Fibroblast of villous mesenchyme (primary cell): Measurements from ENCODE around the gene ANKRD65. TPM values are rescaled to one million over a fixed set of nuclear protein-coding genes. Genes with fewer than 3 reads are reported as not detected.

Source experiments
- DNase-seq: peaks from one replicate; pipeline ENCODE4 v3.0.0-alpha.2; 2010; ENCODE audit warnings: low read depth
- H3K4me3 ChIP-seq: 2 replicates; pipeline ENCODE4 v1.5.1; 2011; ENCODE audit warnings: low read depth, mild to moderate bottlenecking, low read length
- CTCF ChIP-seq: IDR thresholded peaks from 2 replicates; pipeline ENCODE4 v1.5.1; 2012; ENCODE audit warnings: low read depth, mild to moderate bottlenecking, low read length; ENCODE audit not compliant: insufficient read depth
- total RNA-seq: library from RNA; depleted of rRNA; stranded (reverse); fragments of >200 nt; gene quantifications from 2 replicates; pipeline ENCODE4 v1.2.3, GENCODE V29; 2012

The ANKRD65 gene
- total RNA-seq, 1 donor, result 0.43 TPM

GRCh38 chr1:1402072-1402900, 18.8 kb downstream of the ANKRD65 start:
- TF ChIP-seq CTCF, result peak; percentile 66
- no peak overlapping the region for H3K4me3 ChIP-seq
- peak; percentile 46 for DNase-seq

DNA sequence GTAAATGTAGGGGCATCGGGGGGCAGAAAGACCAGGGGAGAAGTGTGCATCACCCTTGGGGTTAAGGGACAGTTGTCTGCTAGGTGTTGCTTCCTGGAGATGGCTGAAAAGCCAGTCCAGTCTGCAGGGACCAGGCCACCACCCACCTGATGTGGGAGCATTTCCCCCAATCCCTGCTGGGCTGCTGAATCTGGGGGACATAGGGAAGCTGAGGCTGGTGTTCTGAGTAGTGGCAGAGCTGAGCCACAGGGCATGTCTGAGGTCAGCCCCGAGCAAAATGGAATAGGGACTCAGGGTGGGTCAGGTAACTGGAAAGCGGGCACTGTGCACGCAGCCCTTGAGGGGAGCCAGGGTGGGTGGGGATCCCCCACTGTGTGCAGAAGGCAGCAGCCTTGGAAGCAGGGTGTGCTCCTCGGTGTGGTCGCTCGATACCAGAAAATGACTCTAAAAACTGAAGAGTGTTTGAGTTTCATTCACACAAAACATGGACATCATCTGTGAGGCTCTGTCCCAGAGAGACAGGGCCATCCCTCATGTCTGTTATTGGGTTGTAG, 19.5 kb downstream of the ANKRD65 start:
- no peak for TF ChIP-seq CTCF
- H3K4me3 ChIP-seq, result no peak overlapping the region
- no peak for DNase-seq

- no peak for TF ChIP-seq CTCF
- peak overlapping the region; percentile 98 for H3K4me3 ChIP-seq
- DNase-seq, result no peak
These were observed 20.3 kb downstream of the ANKRD65 start for GRCh38 chr1:1400576-1401456.

DNA sequence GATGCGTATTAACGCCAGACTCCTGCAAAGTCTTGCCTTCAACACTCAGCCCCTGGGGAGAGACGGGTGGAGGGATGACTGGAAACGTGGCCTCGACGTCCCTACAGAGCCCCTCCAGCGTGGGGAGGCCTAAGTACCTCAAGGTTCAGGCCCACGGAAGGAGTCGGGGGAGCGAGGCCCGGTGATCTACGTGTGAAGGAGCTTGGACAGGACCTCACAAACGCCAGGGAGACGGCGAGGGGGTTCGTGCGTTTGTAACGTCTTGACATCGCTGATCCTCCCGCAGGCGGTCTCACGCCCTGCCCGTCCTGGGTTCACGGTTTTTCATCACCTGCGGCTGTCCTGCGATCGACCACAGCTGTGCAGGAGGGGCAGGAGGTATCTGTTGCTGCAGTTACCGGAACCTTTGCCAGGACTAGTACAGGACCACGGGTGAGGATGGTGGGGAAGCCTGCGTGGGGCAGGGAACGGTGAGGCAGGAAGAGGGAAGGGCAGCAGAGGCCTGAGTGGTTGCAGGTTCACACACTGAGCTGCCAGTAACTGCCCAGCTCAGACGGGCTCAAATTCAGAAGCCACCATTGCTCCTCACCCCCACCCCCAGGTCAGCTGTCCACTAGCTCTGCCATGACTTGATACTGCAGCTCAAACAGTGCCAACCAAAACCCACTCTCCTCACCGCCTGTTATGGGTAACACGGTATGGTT, 21.1 kb downstream of the ANKRD65 start:
- TF ChIP-seq CTCF, result no peak
- peak overlapping the region; percentile 98 for H3K4me3 ChIP-seq
- DNase-seq, result peak; percentile 50

GRCh38 chr1:1399187-1399871, 21.7 kb downstream of the ANKRD65 start, which contains the start of gene CCNL2:
TSS of gene CCNL2 (minus strand) at chr1:1399335. CDS start at chr1:1399306, 29 bp downstream.
- H3K4me3 ChIP-seq, result peak within 1 kb of the TSS; percentile 98
- peak; percentile 98 for DNase-seq
- peak; percentile 56 for TF ChIP-seq CTCF
